HEK293 (cell line): ENCODE measurements around the gene NDRG4.

ENCODE experiments used
- CTCF ChIP-seq: fragments of 450-650 bp; formaldehyde crosslinking; IDR thresholded peaks from 2 replicates; pipeline ENCODE4 v1.5.1; 2016; ENCODE audit warnings: missing biosample characterization, missing genetic modification characterization
- PBX3 ChIP-seq: sonication (generic); formaldehyde crosslinking; IDR thresholded peaks from 2 replicates; pipeline ENCODE4 v1.8.1; 2022; ENCODE audit warnings: mild to moderate bottlenecking, moderate library complexity, missing genetic modification reagents
- REST ChIP-seq: fragments of 450-650 bp; formaldehyde crosslinking; IDR thresholded peaks from 2 replicates; pipeline ENCODE4 v1.5.1; 2016; ENCODE audit warnings: missing biosample characterization, missing genetic modification characterization
- YY1 ChIP-seq: fragments of 450-650 bp; formaldehyde crosslinking; IDR thresholded peaks from 2 replicates; pipeline ENCODE4 v1.5.1; 2018; ENCODE audit warnings: missing biosample characterization, missing genetic modification characterization
- ZNF121 ChIP-seq: fragments of 450-650 bp; formaldehyde crosslinking; IDR thresholded peaks from 2 replicates; pipeline ENCODE4 v1.5.1; 2016; ENCODE audit warnings: missing biosample characterization, missing genetic modification characterization
- ZNF211 ChIP-seq: fragments of 450-650 bp; formaldehyde crosslinking; IDR thresholded peaks from 2 replicates; pipeline ENCODE4 v1.5.1; 2016; ENCODE audit warnings: low read depth, missing biosample characterization, missing genetic modification characterization
- ZNF292 ChIP-seq: fragments of 450-650 bp; formaldehyde crosslinking; IDR thresholded peaks from 2 replicates; pipeline ENCODE4 v1.5.1; 2016; ENCODE audit warnings: low read depth, missing biosample characterization, missing genetic modification characterization, borderline replicate concordance
- ZNF449 ChIP-seq: fragments of 450-650 bp; formaldehyde crosslinking; IDR thresholded peaks from 2 replicates; pipeline ENCODE4 v1.5.1; 2017; ENCODE audit warnings: missing biosample characterization, mild to moderate bottlenecking, missing genetic modification characterization, moderate library complexity
- ZNF76 ChIP-seq: fragments of 450-650 bp; formaldehyde crosslinking; IDR thresholded peaks from 2 replicates; pipeline ENCODE4; 2016; ENCODE audit warnings: low read depth, missing biosample characterization, missing genetic modification characterization, borderline replicate concordance

- TF ChIP-seq ZNF121 (tag by site-specific recombination) (no peak), ZNF76 (tag by site-specific recombination) (no peak), ZNF292 (no peak), ZNF211 (no peak), YY1 (tag by site-specific recombination) (no peak), ZNF449 (tag by site-specific recombination) (no peak), REST (tag by site-specific recombination) (no peak), CTCF (tag by site-specific recombination) (no peak), PBX3 (CRISPR knock-in tag) (no peak)
Observed at GRCh38 chr16:58465817-58466216, 34.1 kb upstream of the NDRG4 start.
